ENCODE measurements around the gene BZW2.
A peak's percentile ranks its signal among the peaks of the same experiment; 100 is the strongest.

The BZW2 gene

GRCh38 chr7:16648551-16648950 is 2.6 kb downstream of the BZW2 start:
- H3K27me3 Mint-ChIP-seq (ENCODE audit: low read depth) = peaks cover 5% of the 10 kb centered on the region
- peak overlapping the region in 2 of 3 experiments; percentile 1 to 20 for H3K27ac Mint-ChIP-seq
- H3K4me3 Mint-ChIP-seq = peak overlapping the region; percentile 61 to 71 (median 63)
- no peaks in the 10 kb centered on the region for H3K9me3 Mint-ChIP-seq
- TF ChIP-seq CTCF (IDR thresholded peaks at IDR 0.05; ENCODE audit: unreplicated experiment in 3 of 3) = no peak
- H3K4me1 Mint-ChIP-seq = peaks cover 51% of the 10 kb centered on the region
- no peaks in the 10 kb centered on the region for H3K36me3 Mint-ChIP-seq (ENCODE audit: low read depth)

- Mint-ChIP-seq H3K27ac (peak overlapping the region in 2 of 3 experiments; percentile 1 to 20), H3K27me3 (ENCODE audit: low read depth) (peaks cover 5% of the 10 kb centered on the region), H3K36me3 (ENCODE audit: low read depth) (no peaks in the 10 kb centered on the region), H3K4me3 (peak overlapping the region; percentile 61 to 71 (median 63)), H3K9me3 (no peaks in the 10 kb centered on the region), H3K4me1 (peaks cover 45% of the 10 kb centered on the region)
- TF ChIP-seq CTCF (IDR thresholded peaks at IDR 0.05; ENCODE audit: unreplicated experiment in 3 of 3) = no peak
Observed at GRCh38 chr7:16649196-16649595, 3.2 kb downstream of the BZW2 start.

GRCh38 chr7:16650266-16650665 is 4.3 kb downstream of the BZW2 start:
- TF ChIP-seq CTCF (IDR thresholded peaks at IDR 0.05; ENCODE audit: unreplicated experiment in 3 of 3) = no peak
- Mint-ChIP-seq H3K4me1 (peaks cover 44% of the 10 kb centered on the region), H3K27me3 (ENCODE audit: low read depth) (peaks cover 5% of the 10 kb centered on the region), H3K9me3 (no peaks in the 10 kb centered on the region), H3K27ac (no peak overlapping the region), H3K4me3 (no peak overlapping the region), H3K36me3 (ENCODE audit: low read depth) (no peaks in the 10 kb centered on the region)

GRCh38 chr7:16651396-16652239 is 5.6 kb downstream of the BZW2 start:
- peak overlapping the region in 1 of 3 experiments; percentile 9 for H3K27ac Mint-ChIP-seq
- H3K9me3 Mint-ChIP-seq = no peaks in the 10 kb centered on the region
- H3K4me1 Mint-ChIP-seq = peaks cover 42% of the 10 kb centered on the region
- H3K36me3 Mint-ChIP-seq (ENCODE audit: low read depth) = peaks cover 4% of the 10 kb centered on the region
- H3K27me3 Mint-ChIP-seq (ENCODE audit: low read depth) = peaks cover 5% of the 10 kb centered on the region
- peak overlapping the region in 1 of 3 experiments; percentile 2 for H3K4me3 Mint-ChIP-seq
- no peak for TF ChIP-seq CTCF (IDR thresholded peaks at IDR 0.05; ENCODE audit: unreplicated experiment in 3 of 3)

GRCh38 chr7:16652240-16652583 is 6.2 kb downstream of the BZW2 start:
- peaks cover 5% of the 10 kb centered on the region for H3K27me3 Mint-ChIP-seq (ENCODE audit: low read depth)
- H3K9me3 Mint-ChIP-seq = no peaks in the 10 kb centered on the region
- H3K4me1 Mint-ChIP-seq = peaks cover 36% of the 10 kb centered on the region
- peaks cover 4% of the 10 kb centered on the region for H3K36me3 Mint-ChIP-seq (ENCODE audit: low read depth)
- no peak overlapping the region for H3K27ac Mint-ChIP-seq
- no peak overlapping the region for H3K4me3 Mint-ChIP-seq
- no peak for TF ChIP-seq CTCF (IDR thresholded peaks at IDR 0.05; ENCODE audit: unreplicated experiment in 3 of 3)

- Mint-ChIP-seq H3K4me1 (peaks cover 33% of the 10 kb centered on the region), H3K9me3 (no peaks in the 10 kb centered on the region), H3K4me3 (no peak overlapping the region), H3K27ac (no peak overlapping the region), H3K36me3 (ENCODE audit: low read depth) (peaks cover 4% of the 10 kb centered on the region), H3K27me3 (ENCODE audit: low read depth) (peaks cover 5% of the 10 kb centered on the region)
- no peak for TF ChIP-seq CTCF (IDR thresholded peaks at IDR 0.05; ENCODE audit: unreplicated experiment in 3 of 3)
Observed at GRCh38 chr7:16652888-16653287, 6.9 kb downstream of the BZW2 start.
